ENCODE measurements around the gene LRRK1.

LRRK1 gene, protein sequence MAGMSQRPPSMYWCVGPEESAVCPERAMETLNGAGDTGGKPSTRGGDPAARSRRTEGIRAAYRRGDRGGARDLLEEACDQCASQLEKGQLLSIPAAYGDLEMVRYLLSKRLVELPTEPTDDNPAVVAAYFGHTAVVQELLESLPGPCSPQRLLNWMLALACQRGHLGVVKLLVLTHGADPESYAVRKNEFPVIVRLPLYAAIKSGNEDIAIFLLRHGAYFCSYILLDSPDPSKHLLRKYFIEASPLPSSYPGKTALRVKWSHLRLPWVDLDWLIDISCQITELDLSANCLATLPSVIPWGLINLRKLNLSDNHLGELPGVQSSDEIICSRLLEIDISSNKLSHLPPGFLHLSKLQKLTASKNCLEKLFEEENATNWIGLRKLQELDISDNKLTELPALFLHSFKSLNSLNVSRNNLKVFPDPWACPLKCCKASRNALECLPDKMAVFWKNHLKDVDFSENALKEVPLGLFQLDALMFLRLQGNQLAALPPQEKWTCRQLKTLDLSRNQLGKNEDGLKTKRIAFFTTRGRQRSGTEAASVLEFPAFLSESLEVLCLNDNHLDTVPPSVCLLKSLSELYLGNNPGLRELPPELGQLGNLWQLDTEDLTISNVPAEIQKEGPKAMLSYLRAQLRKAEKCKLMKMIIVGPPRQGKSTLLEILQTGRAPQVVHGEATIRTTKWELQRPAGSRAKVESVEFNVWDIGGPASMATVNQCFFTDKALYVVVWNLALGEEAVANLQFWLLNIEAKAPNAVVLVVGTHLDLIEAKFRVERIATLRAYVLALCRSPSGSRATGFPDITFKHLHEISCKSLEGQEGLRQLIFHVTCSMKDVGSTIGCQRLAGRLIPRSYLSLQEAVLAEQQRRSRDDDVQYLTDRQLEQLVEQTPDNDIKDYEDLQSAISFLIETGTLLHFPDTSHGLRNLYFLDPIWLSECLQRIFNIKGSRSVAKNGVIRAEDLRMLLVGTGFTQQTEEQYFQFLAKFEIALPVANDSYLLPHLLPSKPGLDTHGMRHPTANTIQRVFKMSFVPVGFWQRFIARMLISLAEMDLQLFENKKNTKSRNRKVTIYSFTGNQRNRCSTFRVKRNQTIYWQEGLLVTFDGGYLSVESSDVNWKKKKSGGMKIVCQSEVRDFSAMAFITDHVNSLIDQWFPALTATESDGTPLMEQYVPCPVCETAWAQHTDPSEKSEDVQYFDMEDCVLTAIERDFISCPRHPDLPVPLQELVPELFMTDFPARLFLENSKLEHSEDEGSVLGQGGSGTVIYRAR (N-terminal part only)

DNA sequence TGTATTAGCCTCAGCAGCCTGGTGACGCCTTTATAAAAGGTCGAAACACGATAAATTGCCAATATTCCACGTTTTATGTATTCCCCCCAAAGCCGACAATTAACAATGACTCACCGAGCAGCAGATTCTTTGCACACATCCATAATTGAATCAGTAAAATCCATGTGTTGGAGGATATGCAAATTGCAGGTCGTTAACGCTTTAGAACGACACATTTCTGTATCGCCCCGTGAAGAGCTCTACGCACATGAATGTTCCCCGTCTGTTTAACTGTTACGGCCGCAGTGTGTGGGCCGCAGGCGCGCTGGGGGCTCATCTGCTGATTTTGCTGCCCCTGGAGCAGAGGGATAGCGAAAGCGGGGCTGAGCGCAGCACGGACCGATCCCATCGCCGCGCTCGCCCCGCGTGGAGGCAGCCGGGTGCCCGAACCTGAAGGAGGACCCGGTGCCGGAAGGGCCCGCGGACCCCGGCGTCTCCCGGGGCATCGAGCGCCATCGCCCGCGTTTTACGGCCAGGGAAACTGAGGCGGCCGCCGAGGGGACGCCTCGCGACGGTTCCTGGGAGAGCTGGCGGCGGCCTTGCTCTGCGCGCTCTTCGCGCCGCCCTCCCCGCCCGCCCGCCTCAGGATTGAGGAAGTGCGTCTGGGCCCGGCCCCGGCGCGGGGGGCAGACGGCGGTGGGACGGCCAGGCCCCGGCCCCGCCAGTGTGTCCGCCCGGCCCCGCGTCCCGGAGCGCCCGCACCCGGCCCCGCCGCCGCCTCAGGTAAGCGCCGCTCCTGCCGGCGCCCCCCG is at the start of gene LRRK1:
Gene LRRK1, plus strand, starts transcription at position 668 of the 791 bp plus-strand sequence. CDS start 5,276 bp downstream, outside the sequence.
- DNase-seq (ENCODE audit: low read depth): peak; percentile 4

DNA sequence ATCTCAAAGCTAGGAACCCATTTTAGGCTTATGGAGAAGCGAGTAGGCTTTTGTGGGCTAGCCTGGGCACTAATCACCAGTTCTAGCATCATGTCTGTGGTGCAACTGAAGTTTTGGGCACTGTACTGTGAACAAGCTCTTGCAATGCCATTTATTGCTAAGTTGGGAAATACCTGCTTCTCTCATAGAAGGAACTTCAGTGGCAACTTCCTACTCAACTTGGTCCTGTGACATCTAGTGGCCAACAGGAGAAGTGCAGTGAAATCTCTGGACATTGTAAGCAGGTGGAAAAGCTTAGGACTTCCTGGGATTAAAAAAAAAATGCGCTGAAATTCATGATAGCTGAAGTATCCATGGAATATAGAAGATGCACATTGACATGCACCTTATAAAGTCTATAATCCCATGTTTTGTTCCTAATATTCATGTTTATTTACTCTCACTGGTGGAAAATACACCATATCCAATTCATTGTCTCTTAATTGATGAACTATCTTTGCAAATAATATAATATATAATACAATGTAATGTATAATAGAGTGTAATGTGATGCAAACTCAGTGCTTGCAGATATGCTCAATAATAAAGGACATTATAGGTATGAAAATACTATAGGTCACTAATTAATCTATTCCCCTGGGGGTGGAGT is 46.0 kb upstream of the LRRK1 start:
- no peak for DNase-seq (ENCODE audit: low read depth)

DNA sequence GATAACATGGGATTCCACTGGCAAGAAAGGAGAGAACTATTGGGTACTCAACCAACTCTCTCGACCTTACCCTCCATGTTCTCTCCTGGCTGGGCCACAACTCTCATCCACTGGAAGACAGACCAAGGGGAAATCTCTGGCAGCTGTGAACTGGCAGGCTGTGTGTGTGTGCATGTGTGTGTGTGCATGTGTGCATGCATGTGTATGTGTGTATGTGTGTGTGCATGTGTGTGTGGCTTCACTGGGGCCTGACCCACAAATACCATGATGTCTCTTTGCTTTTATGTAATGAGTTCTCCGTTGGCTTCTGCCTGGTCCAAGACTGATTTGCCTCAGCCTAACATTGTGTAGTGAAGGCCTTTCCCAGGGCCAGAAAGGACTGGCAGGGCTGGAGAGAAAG is 43.7 kb upstream of the LRRK1 start:
- no peak for DNase-seq (ENCODE audit: low read depth)

DNA sequence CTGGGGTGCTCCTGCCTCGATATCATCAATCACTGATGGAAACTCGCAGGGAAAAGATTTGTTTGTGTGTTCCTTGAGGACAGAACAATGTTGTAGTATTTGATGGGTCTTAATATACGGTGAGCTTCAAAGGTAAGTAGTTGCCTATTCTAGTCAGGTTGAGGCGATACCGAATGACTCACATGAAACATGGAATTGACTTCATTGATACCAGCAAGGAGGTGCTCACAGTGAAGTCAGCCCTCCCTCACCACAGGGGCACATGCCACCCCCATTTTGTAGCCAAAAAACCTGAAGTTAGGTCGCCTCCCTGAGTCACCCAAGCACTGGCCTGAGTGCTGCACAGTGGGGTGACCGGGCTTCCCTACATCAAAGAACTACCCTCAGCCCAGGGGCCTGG is 43.2 kb upstream of the LRRK1 start:
- no peak for DNase-seq (ENCODE audit: low read depth)

DNA sequence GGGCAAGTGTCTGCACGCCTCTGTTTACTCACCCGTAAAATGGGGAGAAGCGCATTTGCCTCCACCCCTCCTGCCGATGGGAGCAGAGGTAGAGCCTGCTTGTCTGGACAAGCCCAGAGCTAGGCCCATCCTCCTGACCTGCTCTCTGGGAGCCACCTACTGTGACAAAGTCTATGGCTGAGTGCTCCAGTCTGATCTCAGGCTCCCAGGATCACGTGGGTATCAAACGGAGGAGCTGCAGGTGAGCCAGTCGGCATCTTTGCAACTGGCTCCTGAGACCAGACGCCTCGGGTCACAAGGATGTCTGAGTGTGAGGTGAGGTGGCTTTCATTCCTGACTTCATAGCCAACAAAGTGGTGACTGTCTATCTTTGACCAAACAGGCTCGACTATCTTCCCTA is 41.6 kb upstream of the LRRK1 start:
- DNase-seq (ENCODE audit: low read depth): no peak

DNA sequence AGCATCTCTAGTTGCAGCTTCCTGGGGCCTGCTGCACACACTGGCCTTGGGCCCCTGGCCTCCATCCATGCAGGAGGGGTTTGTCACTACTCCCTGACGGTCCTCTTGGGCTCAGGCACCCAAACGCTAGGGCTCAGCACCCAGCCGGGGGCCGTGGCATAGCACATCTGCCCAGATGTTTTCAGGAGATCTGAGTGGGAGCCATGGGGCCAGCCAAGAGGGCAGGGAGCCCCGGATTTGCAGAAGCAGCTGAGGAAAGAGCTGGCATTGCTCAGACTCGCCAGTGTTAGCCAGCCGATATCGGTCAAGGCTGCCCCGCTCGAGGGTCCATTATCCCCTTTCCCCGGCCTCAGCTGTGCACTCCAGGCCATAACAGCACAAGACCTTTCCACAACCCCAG is 41.0 kb upstream of the LRRK1 start:
- DNase-seq (ENCODE audit: low read depth): no peak

DNA sequence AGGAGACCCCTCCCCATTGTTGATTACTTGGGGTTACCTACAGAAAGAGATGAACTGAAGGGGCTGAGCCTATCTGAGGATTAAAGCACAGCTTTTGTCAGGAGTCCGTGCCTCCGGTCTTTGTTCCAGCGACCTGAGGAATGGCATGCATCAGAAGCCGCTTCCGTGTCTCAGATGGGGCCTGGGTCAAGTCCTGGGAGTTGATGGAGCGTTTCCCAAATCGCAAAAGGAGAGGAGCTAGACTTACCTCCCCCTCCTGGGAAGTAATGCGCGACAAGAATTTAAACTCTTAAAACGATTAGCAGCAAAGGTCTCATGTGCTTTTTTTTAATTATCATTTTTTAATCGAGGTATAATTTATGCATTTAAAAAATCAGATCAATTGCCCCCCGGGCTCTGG is 40.5 kb upstream of the LRRK1 start:
- DNase-seq (ENCODE audit: low read depth): no peak

DNA sequence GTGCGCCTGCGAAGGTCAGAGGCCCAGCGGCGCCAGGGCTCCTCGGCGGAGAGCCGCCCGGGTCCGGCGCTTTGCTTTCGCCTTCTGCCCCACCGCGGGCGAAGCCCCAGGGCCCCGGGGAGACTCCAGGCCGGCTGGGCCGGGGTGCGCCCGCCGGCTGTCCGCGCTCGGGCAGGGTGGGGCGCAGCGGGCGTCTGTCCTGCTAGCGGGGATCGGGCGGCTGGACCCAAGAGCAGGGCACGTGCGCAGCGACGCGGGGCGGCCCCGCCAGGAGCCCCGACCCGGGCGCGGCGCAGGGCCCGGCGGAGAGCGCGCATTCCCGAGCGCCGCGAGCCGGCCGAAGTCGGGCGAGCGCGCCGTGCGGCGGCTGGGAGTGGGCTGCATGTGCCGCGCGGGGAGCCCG is 40.1 kb upstream of the LRRK1 start:
- DNase-seq (ENCODE audit: low read depth): no peak

DNA sequence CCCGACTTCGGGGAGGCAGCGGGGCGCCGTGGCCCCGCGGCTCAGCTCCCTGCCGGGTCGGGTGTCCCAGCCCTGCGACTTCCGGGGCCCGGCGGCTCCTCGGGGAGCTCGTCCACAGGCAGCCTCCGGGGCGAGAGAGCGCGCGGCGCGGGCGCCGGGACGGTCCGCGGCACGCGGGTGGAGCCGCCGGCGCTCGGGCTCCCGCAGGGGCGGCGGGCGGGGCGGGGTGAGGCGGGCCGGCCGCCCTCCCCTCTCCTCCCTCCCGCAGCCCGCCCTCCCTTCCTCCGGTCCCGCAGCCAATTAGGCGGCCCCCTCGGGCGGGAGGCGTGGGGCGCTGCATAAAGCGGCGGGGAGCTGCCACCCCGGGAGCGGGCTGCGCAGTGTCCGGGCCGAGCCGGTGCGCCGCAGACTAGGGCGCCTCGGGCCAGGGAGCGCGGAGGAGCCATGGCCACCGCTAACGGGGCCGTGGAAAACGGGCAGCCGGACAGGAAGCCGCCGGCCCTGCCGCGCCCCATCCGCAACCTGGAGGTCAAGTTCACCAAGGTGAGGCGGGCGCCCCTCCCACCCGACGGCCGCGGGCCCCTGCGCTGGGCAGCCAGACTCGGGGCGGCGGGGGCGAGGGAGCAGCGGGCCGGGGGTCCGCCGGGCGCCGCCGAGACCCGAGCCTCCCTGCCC is 39.6 kb upstream of the LRRK1 start, which contains the start of gene ALDH1A3:
Gene ALDH1A3, plus strand, starts transcription at position 368 of the 675 bp plus-strand sequence. Its CDS starts 77 bp downstream, at position 445.
- DNase-seq (ENCODE audit: low read depth): peak; percentile 7

DNA sequence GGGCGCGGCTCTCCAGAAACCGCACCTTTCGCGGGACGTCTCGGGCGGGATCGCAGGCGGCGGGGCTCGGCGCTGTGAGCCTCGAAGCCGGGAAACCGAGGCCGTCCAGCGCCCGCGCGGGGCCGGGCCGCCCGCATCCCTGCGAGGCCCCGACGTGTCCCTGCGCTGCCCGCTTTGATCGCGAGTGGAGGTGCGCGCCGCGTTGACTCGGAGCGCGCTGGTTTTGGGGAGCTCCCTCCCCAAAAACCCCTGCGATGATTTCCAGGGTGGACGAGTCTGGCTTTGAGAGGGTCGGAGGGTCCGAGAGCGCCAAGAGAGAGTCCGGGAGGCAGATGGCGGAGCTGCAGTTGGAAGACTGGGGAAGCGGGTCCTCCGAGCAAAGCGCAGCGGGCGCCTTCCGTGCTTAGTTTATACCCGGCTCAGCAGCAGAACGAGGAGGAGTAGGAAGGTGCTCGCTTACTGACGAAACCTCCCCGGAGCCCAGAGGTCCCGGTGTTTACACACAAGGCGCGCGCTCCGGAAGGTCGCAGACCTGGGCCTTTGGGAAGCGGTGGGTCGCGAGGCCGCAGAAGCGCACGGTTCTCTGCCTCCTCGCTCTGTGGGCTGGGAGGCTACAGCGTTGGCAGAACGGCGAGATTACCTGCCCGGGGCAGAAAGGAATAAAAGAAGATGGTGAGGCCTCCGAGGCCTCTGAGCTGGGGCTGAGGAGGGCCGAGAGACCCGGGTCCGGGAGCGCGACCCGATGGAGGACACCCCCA is 38.8 kb upstream of the LRRK1 start:
- no peak for DNase-seq (ENCODE audit: low read depth)

DNA sequence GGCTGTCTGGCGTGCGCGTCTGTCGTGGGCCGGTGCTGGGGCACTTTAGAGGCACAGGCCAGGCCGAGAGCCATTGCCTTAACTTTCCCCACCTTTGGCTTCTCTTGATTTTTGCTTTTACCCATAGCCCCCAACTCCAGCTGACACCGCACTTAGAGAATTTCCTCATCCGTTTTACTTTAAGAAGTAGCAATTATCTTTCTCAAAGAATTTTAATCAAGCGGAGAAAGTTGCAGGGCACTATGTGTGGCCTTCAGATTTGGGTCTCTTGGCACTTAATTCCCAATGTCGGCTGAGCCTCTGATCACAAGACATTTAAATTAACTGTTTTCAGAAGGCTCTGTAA is 38.3 kb upstream of the LRRK1 start:
- DNase-seq (ENCODE audit: low read depth): no peak

DNA sequence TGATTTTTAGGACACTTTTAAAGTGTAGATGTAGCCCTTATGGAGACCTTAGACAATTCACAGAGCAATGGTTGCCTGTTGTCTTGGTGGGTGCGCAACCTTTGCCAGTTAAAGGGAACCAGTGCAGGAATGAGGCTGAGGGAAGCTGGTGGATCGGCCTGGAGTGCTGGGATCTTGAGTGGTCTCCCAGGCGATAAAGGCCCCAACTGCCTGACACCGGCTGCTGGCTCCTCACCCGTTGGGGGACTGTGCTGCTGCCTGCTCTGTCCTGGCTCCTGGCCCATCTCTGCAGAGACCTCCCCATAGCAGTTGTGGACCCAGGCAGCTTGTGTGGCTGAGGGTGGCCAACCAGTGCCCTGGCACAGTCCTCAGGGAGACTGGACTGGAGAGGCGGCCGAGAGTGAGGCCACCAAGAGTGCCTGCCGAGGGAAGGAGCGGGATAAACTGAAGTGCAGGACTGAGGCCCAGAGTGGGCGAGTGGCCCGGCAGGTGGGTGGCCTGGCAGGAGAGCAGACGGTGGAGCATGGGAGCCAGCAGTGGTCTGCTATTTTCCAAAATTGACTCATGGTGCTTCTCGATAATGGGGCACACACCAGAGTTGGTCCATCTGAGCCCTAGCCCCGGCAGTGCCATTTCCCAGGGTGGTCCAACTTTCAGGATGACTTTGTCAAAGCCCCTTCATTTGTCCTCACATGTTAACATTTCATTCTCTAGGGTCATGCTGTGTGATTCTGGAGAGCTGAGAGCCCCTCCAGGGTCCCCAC is 37.4 kb upstream of the LRRK1 start:
- no peak for DNase-seq (ENCODE audit: low read depth)

DNA sequence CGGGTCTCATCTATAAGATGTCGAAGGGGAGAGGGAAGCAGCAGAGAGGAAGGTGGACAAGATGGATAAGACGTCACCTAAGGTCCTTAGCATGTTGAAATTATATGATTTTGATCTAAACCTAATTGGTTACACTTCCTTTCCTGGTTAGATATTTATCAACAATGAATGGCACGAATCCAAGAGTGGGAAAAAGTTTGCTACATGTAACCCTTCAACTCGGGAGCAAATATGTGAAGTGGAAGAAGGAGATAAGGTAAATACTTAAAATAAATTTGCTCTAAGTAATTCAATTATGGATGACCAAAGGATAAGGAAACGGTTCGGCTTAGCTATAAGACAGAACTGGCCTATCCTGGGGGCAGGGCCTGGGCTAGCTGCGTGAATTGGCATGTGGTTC is 34.0 kb upstream of the LRRK1 start:
- DNase-seq (ENCODE audit: low read depth): no peak

DNA sequence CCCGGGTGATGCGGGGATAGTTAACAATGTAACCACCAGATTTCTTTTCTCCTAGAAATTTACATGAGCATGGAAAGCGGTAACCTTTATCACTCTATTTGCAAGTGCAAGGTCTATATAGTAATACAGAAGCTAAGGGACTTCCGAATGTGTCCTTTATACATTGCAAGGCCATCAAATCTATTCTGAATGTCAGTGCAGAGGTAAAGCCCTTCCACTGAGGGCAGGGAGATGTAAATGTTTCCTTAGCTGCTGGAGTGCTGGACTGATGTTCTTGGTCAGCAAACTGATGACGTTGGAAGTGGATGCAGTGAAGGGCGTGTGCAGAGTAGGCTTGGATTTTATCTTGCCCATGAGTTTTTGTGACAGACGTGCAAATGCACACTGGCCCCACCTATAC is 33.3 kb upstream of the LRRK1 start:
- DNase-seq (ENCODE audit: low read depth): no peak

DNA sequence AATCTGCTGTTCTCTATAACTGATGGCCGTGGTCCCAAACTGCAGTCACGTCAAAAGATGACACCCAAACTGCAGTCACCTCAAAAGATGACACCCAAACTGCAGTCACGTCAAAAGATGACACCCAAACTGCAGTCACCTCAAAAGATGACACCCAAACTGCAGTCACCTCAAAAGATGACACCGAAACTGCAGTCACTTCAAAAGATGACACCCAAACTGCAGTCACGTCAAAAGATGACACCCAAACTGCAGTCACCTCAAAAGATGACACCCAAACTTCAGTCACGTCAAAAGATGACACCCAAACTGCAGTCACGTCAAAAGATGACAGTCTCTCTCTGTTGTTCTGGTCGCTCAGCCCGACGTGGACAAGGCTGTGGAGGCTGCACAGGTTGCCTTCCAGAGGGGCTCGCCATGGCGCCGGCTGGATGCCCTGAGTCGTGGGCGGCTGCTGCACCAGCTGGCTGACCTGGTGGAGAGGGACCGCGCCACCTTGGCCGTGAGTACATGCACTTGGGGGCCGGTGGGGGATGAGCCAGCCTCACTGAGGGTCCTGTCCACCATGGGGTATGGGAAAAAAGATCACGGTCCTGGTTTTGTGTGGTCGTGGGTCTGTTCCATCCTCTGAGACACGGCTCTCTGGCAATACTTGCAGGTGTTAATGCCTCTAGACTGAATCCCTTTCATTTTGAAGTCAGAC is 31.8 kb upstream of the LRRK1 start:
- DNase-seq (ENCODE audit: low read depth): no peak

DNA sequence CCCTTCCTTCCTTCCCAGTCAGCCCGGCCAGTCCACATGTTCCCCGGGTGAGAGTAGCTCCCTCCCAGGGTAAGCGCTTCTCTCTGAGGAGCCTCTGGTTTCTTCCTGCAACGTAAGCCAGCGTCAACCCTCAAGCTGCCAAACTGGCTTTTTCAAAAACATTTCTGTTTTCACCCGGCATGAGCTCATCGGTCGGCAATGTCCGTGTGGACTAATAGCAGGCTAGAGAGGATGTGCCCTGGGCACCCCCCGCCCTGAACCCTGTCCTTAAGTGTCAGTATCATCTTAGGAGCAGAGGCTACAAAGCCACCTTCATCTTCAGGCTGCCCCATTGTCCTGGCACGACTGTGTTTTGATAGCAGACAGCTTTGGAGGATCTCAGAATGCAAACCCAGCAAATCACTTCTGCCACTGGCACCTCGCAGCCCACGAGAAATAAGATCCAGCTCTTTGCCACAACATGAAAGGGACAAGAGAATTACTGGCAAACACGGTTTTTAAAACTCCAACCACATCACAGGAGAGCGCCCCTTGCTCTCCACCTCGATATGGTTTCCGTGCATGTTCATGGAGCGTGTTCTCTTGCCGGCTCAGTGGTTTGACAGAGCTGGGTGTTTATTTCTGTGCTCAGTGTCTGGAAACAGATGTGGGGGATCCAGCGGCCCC is 29.6 kb upstream of the LRRK1 start:
- no peak for DNase-seq (ENCODE audit: low read depth)

DNA sequence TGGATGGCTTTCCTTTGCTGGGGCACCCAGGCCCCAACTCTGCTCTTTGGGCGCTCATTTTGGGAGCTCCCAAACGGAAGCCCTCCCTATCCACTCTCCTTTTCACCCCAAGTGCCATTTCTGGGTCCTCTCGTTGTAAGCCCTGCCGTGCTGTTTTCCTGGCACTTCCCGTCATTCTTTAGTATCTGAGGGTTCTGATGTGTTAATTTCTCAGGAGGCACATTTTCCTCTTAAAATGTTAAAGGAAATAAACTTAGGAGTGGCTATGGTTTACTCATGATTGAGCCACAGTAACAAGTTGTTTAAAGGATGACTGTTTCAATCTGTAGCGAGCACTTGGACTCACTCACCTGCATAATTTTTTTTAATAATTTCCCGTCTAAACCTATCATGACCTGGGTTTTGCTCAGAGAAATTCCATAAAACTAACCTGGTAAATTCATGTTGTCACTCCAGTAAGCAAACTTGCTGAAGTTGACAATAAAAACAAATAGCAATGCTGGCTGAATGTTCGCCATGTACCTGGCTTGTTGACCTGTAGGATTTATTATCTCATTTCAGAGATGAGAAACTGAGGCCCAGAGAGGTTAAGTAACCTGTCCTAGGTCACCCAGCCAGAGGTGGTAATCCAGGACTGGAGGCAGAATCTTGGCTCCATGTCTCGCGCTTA is 29.0 kb upstream of the LRRK1 start:
- no peak for DNase-seq (ENCODE audit: low read depth)
